Measurements from ENCODE around the gene MYCBP. TPM values are rescaled to one million over a fixed set of nuclear protein-coding genes. Genes with fewer than 3 reads are reported as not detected.

Gene MYCBP
- total RNA-seq, 1 donor from 2014 or later = 12.8 TPM

DNA sequence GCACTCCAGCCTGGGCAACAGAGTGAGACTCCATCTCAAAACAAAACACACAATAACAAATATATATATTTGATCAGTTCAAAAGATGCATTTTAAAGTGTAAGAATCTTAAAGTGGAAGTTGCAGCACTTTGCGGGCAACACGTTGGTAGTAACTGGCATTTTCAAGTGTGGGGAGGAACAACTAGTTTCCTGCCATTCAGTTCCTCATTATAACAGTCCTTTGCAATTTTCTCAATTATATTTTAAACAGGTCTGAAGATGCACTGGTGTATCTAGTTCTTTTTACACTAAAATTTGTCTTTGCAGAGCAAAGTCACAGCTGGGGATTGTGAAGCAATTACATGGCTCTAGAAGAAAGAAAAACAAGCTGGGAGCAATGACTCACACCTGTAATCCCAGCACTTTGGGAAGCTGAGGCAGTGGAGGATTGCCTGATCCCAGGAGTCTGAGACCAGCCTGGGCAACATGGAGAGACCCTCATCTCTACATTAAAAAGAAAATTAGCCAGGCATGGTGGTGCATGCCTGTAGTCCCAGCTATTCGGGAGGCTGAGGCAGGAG is 38.8 kb downstream of the MYCBP start:
- TF ChIP-seq POLR2A (IDR thresholded peaks at IDR 0.05) = no peak
- TF ChIP-seq POLR2AphosphoS5 (IDR thresholded peaks at IDR 0.05; ENCODE audit: insufficient read depth in 1 of 2, low read depth in 1 of 2) = no peak
- TF ChIP-seq, protein P1, sequence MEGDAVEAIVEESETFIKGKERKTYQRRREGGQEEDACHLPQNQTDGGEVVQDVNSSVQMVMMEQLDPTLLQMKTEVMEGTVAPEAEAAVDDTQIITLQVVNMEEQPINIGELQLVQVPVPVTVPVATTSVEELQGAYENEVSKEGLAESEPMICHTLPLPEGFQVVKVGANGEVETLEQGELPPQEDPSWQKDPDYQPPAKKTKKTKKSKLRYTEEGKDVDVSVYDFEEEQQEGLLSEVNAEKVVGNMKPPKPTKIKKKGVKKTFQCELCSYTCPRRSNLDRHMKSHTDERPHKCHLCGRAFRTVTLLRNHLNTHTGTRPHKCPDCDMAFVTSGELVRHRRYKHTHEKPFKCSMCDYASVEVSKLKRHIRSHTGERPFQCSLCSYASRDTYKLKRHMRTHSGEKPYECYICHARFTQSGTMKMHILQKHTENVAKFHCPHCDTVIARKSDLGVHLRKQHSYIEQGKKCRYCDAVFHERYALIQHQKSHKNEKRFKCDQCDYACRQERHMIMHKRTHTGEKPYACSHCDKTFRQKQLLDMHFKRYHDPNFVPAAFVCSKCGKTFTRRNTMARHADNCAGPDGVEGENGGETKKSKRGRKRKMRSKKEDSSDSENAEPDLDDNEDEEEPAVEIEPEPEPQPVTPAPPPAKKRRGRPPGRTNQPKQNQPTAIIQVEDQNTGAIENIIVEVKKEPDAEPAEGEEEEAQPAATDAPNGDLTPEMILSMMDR (IDR thresholded peaks at IDR 0.05) = no peak
- H3K9me3 ChIP-seq = no peaks in the 10 kb centered on the region
- no peaks in the 10 kb centered on the region for H3K4me1 ChIP-seq
- peaks cover 0 to 16% of the 10 kb centered on the region in 2 donors for H3K36me3 ChIP-seq
- no peaks in the 10 kb centered on the region for H3K27me3 ChIP-seq
- DNase-seq (ENCODE audit: extremely low spot score in 2 of 2) = no peak
- no peak overlapping the region for H3K27ac ChIP-seq
- no peak overlapping the region for H3K4me3 ChIP-seq
- intact Hi-C loops (cut with DNase I) = loop anchor here (5.0 kb wide), 1 partner anchor 797 kb away; no protein-coding TSS in a partner anchor

DNA sequence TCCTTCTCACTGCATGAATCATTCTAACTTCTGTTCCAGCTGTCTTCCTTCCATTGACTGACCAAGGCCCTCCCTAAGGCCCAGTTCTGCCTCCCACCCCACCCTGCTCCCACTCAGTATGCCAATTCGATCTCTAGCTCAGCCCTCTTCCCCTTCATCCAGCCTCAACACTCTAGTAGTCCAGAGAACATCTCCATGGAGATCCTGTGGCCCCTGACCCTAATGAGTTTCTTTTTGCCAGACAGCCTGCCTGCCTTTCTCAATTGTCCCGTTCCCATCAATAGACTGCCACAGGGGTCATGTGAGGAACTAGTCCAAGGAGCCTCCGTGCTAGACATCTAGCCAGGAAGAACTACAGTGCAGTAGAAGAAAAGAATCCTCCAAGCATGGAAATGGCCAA is 40.0 kb downstream of the MYCBP start:
- H3K27ac ChIP-seq = no peak overlapping the region
- intact Hi-C loops (cut with DNase I) = loop anchor here (5.0 kb wide), 1 partner anchor 796 kb away; no protein-coding TSS in a partner anchor
- TF ChIP-seq, protein P1 (IDR thresholded peaks at IDR 0.05) = no peak
- TF ChIP-seq POLR2AphosphoS5 (IDR thresholded peaks at IDR 0.05; ENCODE audit: insufficient read depth in 1 of 2, low read depth in 1 of 2) = no peak
- H3K4me1 ChIP-seq = no peaks in the 10 kb centered on the region
- no peak overlapping the region for H3K4me3 ChIP-seq
- peaks cover 0 to 4% of the 10 kb centered on the region in 2 donors for H3K36me3 ChIP-seq
- H3K27me3 ChIP-seq = no peaks in the 10 kb centered on the region
- no peak for DNase-seq (ENCODE audit: extremely low spot score in 2 of 2)
- H3K9me3 ChIP-seq = no peaks in the 10 kb centered on the region

DNA sequence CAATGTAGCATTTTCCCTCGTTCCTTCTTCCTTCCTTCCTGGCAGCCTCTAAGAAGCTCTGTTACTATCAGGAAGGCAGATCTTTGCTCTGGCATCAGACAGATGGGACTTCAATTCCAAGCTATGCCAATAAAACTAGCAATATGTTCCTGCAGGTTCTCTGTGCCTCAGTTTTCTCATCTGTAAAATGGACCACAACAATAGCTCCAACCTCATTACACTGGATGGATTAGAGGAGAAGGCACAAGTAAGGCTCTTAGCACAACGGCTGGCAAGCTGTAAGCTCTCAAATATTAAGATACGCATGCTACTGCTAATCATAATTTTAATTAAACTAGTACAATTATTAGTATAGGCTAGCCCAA is 40.8 kb downstream of the MYCBP start:
- Histone ChIP-seq H3K9me3 (no peaks in the 10 kb centered on the region), H3K36me3 (no peaks in the 10 kb centered on the region), H3K27me3 (no peaks in the 10 kb centered on the region), H3K27ac (no peak overlapping the region), H3K4me3 (no peak overlapping the region), H3K4me1 (no peaks in the 10 kb centered on the region)
- intact Hi-C loops (cut with DNase I) = loop anchor here (5.0 kb wide), 1 partner anchor 795 kb away; no protein-coding TSS in a partner anchor
- no peak for DNase-seq (ENCODE audit: extremely low spot score in 2 of 2)
- TF ChIP-seq POLR2A (IDR thresholded peaks at IDR 0.05) (no peak), POLR2AphosphoS5 (IDR thresholded peaks at IDR 0.05; ENCODE audit: insufficient read depth in 1 of 2, low read depth in 1 of 2) (no peak)
- TF ChIP-seq, protein P1 (IDR thresholded peaks at IDR 0.05) = no peak

DNA sequence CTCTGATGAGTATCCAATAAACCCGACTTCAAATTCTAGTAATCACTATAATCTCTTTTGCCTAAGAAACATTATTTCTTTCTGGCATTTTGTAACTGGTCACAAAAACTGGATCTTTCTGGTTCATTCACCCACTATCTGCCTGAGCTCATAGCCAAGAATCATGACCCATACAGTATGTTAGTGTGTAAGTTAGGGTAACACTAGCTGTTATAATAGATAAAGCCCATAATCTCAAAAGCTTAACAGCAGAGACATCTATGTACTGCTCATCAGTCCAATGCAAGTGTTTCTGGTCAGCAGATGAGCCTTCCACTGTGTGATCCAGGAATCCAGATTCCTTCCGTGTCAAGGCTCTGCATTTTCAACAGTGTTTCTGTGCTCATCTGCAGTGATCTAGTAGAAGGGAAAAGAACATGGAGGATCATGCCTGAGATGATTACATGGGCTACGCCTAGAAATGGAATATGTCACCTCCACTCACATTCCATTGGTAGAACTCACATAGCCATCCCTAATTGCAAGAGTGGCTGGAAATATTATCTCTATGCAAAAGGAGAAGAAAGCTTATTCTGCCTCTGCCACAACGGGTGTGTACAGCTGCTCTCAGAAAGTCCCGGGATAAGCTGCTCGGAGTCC is 41.3 kb downstream of the MYCBP start:
- TF ChIP-seq POLR2A (IDR thresholded peaks at IDR 0.05) (no peak), POLR2AphosphoS5 (IDR thresholded peaks at IDR 0.05; ENCODE audit: insufficient read depth in 1 of 2, low read depth in 1 of 2) (no peak)
- TF ChIP-seq, protein P1 (IDR thresholded peaks at IDR 0.05) = no peak
- H3K4me1 ChIP-seq = no peaks in the 10 kb centered on the region
- no peak for DNase-seq (ENCODE audit: extremely low spot score in 2 of 2)
- H3K27ac ChIP-seq = no peak overlapping the region
- intact Hi-C loops (cut with DNase I) = loop anchor here (5.0 kb wide), 1 partner anchor 795 kb away; no protein-coding TSS in a partner anchor
- H3K9me3 ChIP-seq = no peaks in the 10 kb centered on the region
- H3K36me3 ChIP-seq = no peaks in the 10 kb centered on the region
- no peak overlapping the region for H3K4me3 ChIP-seq
- H3K27me3 ChIP-seq = no peaks in the 10 kb centered on the region

DNA sequence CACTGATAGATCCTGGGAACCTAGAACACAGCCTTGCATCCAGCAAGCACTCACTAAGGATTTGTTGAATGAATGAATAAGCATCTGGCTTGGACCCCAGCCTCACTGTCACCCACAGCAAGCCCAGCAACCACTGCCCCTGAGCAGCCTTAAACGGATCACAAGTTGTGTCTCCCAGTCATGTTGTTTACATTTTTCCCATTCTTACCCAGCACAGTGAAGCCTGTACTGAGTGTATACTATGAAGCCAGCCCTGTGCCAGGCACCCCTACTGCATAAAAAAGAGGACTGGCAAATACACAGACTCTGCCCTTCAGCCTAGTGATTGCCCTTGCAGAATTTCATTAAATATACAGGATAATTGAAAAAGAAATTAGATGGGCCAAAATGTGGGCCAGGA is 43.8 kb downstream of the MYCBP start:
- no peak for DNase-seq (ENCODE audit: extremely low spot score in 2 of 2)
- H3K4me1 ChIP-seq = no peaks in the 10 kb centered on the region
- H3K27ac ChIP-seq = no peak overlapping the region
- no peak overlapping the region for H3K4me3 ChIP-seq
- no peaks in the 10 kb centered on the region for H3K9me3 ChIP-seq
- TF ChIP-seq, protein P1 (IDR thresholded peaks at IDR 0.05) = no peak
- TF ChIP-seq POLR2A (IDR thresholded peaks at IDR 0.05) = no peak
- TF ChIP-seq POLR2AphosphoS5 (IDR thresholded peaks at IDR 0.05; ENCODE audit: insufficient read depth in 1 of 2, low read depth in 1 of 2) = no peak
- H3K27me3 ChIP-seq = no peaks in the 10 kb centered on the region
- intact Hi-C loops (cut with DNase I) = no loop called here
- no peaks in the 10 kb centered on the region for H3K36me3 ChIP-seq

Measured in vagina (tissue), 2 donors.